ENCODE measurements around the gene PERM1. TPM values are rescaled to one million over a fixed set of nuclear protein-coding genes. Genes with fewer than 3 reads are reported as not detected.
"Not testable (repeated sequence)": the region's sequence is repeated elsewhere in the genome, so short reads cannot be mapped to it uniquely, and the experiment has no call there.

PERM1 gene
- total and polyA plus RNA-seq, 7 donors, result 13.9 to 249 (median 80.3) TPM

DNA sequence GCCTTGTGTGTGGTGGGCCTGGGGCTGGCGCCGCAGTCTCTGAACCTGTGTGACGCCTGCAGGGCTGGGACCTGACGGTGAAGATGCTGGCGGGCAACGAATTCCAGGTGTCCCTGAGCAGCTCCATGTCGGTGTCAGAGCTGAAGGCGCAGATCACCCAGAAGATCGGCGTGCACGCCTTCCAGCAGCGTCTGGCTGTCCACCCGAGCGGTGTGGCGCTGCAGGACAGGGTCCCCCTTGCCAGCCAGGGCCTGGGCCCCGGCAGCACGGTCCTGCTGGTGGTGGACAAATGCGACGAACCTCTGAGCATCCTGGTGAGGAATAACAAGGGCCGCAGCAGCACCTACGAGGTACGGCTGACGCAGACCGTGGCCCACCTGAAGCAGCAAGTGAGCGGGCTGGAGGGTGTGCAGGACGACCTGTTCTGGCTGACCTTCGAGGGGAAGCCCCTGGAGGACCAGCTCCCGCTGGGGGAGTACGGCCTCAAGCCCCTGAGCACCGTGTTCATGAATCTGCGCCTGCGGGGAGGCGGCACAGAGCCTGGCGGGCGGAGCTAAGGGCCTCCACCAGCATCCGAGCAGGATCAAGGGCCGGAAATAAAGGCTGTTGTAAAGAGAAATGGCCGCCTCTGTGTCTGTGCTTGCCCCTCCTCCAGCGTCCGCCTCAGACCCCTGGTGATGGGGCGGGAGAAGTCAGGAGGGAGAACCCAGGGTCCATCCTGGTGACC, 32.2 kb upstream of the PERM1 start:
- Histone ChIP-seq H3K4me1 (peaks cover 11% of the 10 kb centered on the region), H3K27ac (peak overlapping the region; percentile 80), H3K27me3 (ENCODE audit: insufficient read depth in 3 of 3, low read length in 2 of 3) (no peaks in the 10 kb centered on the region), H3K9me3 (no peaks in the 10 kb centered on the region), H3K36me3 (ENCODE audit: insufficient read depth in 1 of 2, low read depth in 1 of 2) (no peaks in the 10 kb centered on the region), H3K4me3 (peak overlapping the region; percentile 79)
- WGBS, 3 donors, result 54 to 58% (median 54%) methylated on average over 40 to 41 of the region's 41 CpGs
- TF ChIP-seq, protein P1, sequence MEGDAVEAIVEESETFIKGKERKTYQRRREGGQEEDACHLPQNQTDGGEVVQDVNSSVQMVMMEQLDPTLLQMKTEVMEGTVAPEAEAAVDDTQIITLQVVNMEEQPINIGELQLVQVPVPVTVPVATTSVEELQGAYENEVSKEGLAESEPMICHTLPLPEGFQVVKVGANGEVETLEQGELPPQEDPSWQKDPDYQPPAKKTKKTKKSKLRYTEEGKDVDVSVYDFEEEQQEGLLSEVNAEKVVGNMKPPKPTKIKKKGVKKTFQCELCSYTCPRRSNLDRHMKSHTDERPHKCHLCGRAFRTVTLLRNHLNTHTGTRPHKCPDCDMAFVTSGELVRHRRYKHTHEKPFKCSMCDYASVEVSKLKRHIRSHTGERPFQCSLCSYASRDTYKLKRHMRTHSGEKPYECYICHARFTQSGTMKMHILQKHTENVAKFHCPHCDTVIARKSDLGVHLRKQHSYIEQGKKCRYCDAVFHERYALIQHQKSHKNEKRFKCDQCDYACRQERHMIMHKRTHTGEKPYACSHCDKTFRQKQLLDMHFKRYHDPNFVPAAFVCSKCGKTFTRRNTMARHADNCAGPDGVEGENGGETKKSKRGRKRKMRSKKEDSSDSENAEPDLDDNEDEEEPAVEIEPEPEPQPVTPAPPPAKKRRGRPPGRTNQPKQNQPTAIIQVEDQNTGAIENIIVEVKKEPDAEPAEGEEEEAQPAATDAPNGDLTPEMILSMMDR (IDR thresholded peaks at IDR 0.05), result no peak
- ATAC-seq, result peak in 2 of 4 donors; percentile 5 to 15
- intact Hi-C loops (cut with DNase I), result no loop called here
- peak; percentile 22 to 60 for DNase-seq

DNA sequence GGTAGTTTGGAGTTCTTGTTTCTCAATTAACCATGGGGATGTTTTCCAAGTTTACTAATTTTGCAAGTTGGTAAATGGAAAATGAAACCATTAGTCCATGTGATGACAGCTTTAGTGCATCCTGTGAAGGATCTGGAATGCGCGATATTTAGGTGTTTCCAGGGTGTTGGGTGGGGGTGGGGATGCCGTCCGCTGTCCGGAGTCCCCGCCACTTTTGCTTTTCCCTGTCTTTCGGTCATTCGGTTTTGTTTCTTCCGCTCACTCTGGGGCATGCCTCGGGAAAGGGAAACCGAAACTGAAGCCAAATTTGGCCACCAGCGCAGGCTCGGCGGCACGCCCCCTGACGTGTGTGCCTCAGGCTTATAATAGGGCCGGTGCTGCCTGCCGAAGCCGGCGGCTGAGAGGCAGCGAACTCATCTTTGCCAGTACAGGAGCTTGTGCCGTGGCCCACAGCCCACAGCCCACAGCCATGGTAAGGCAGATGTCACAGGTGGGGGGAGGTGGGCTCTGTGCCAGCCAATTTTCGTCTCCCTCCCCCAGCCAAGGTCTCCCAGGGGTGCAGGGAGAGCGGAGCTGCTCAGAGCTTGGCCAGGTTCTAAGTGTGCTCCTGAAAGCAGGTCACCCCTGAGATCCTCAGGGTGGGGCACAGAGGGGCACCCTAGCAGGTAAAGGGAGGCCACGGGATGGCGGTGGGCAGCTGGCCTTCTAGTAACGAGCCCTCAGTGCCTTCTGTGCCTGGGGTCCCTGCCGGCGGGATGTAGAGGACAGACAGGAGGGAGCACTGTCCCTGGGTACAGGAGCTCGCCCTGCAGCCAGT, 31.4 kb upstream of the PERM1 start, which contains the start of gene ISG15:
ISG15 (plus strand) TSS at position 393 of the 817 bp plus-strand sequence; CDS start at position 470, 77 bp downstream.
- intact Hi-C loops (cut with DNase I), result no loop called here
- TF ChIP-seq, protein P1 (IDR thresholded peaks at IDR 0.05), result no peak
- no peaks in the 10 kb centered on the region for H3K36me3 ChIP-seq (ENCODE audit: insufficient read depth in 1 of 2, low read depth in 1 of 2)
- DNase-seq (peak; percentile 89 to 93), ATAC-seq (peak; percentile 88 to 96 (median 93))
- peaks cover 11% of the 10 kb centered on the region for H3K4me1 ChIP-seq
- no peaks in the 10 kb centered on the region for H3K27me3 ChIP-seq (ENCODE audit: insufficient read depth in 3 of 3, low read length in 2 of 3)
- peak within 1 kb of the TSS; percentile 80 for H3K27ac ChIP-seq
- 2 to 7% (median 4%) methylated on average over 29 to 30 of the region's 30 CpGs for WGBS, 3 donors
- peak within 1 kb of the TSS; percentile 79 for H3K4me3 ChIP-seq
- no peaks in the 10 kb centered on the region for H3K9me3 ChIP-seq

DNA sequence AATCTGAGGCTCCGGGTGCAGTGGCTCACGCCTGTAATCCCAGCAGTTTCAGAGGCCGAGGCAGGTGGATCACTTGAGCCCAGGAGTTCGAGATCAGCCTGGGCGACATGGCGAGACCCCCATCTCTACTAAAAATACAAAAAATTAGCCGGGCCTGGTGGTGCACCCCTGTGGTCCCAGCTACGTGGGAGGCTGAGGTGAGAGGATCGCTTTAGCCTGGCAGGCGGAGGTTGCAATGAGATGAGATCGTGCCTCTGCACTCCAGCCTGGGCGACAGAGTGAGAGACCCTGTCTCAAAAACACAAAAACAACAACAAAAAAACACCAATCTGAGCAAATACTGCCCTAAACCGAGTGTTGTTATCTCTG, 30.8 kb upstream of the PERM1 start:
- H3K36me3 ChIP-seq (ENCODE audit: insufficient read depth in 1 of 2, low read depth in 1 of 2); H3K27me3 ChIP-seq (ENCODE audit: insufficient read depth in 3 of 3, low read length in 2 of 3); H3K9me3 ChIP-seq; intact Hi-C loops (cut with DNase I): not testable (repeated sequence)
- H3K4me3 ChIP-seq, result peak overlapping the region; percentile 79
- ATAC-seq (peak in 2 of 4 donors; percentile 3), DNase-seq (peak in 1 of 2 donors; percentile 26)
- peaks cover 11% of the 10 kb centered on the region for H3K4me1 ChIP-seq
- H3K27ac ChIP-seq, result peak overlapping the region; percentile 80
- 49 to 60% (median 50%) methylated on average over 13 of the region's 13 CpGs for whole genome bisulfite sequencing, 3 donors

DNA sequence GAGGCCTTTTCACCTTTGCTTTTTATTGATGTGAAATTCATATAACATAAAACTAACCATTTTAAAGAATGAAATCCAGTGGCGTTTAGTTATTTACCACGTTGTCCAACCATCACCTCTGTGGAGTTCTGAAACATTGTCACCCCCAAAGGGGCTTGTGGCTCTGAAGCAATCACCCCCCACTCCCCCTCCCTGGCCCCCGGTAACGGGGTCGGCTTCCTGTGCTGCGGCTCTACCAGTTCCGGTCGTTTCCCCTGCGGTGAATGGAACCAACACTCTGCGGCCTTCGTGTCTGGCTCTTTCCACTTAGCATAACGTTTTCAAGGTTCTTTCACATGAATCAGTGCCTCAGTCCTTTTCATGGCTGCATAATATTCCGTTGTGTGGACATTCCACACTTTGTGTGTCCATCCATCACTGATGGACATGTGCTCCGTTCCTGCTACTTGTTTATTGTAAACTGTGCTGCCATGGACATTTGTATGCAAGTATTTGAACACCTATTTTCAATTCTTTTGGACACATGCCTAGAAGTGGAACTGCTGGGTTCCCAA, 29.6 kb upstream of the PERM1 start:
- Histone ChIP-seq H3K36me3 (ENCODE audit: insufficient read depth in 1 of 2, low read depth in 1 of 2) (no peaks in the 10 kb centered on the region), H3K27ac (no peak overlapping the region), H3K4me1 (peaks cover 11% of the 10 kb centered on the region), H3K4me3 (no peak overlapping the region), H3K9me3 (no peaks in the 10 kb centered on the region), H3K27me3 (ENCODE audit: insufficient read depth in 3 of 3, low read length in 2 of 3) (peaks cover 0 to 3% (median 0%) of the 10 kb centered on the region in 3 donors)
- DNase-seq (no peak), ATAC-seq (no peak)
- intact Hi-C loops (cut with DNase I), result no loop called here
- TF ChIP-seq, protein P1 (IDR thresholded peaks at IDR 0.05), result no peak
- WGBS, 3 donors, result 84% methylated on average over 14 of the region's 14 CpGs

DNA sequence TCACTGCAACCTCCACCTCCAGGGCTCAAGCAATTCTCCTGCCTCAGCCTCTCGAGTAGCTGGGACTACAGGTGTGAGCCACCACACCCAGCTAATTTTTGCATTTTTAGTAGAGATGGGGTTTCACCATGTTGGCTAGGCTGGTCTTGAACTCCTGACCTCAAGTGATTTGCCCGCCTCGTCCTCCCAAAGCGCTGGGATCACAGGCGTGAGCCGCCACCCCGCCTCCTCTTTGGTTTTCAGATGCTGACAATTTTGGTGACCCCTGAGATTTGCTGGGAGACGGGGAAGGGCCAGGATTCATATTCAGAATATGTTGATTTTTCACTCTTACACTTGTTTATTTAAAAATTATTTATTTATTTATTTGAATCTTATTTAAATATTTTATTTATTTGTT, 28.2 kb upstream of the PERM1 start:
- 88 to 96% (median 91%) methylated on average over 8 of the region's 8 CpGs for WGBS, 3 donors
- H3K27me3 ChIP-seq (ENCODE audit: insufficient read depth in 3 of 3, low read length in 2 of 3); H3K27ac ChIP-seq; H3K4me3 ChIP-seq; H3K36me3 ChIP-seq (ENCODE audit: insufficient read depth in 1 of 2, low read depth in 1 of 2); ATAC-seq; intact Hi-C loops (cut with DNase I); H3K9me3 ChIP-seq: not testable (repeated sequence)
- DNase-seq, result peak in 1 of 2 donors; percentile 38
- H3K4me1 ChIP-seq, result peaks cover 17% of the 10 kb centered on the region
